ENCODE data around the gene PTPRM.

Gene PTPRM

GRCh38 chr18:8081267-8081666 lies 514.2 kb downstream of the PTPRM start:
- DNase-seq = no peak

GRCh38 chr18:8081872-8082553 lies 514.9 kb downstream of the PTPRM start:
- peak; percentile 32 to 74 for DNase-seq

- DNase-seq = peak in 1 of 2 experiments; percentile 54
These were observed 517.0 kb downstream of the PTPRM start for GRCh38 chr18:8084160-8084559.

GRCh38 chr18:8088626-8089025 lies 521.5 kb downstream of the PTPRM start:
- DNase-seq = no peak

GRCh38 chr18:8091035-8091434 lies 523.9 kb downstream of the PTPRM start:
- no peak for DNase-seq

- no peak for DNase-seq
These were observed 528.9 kb downstream of the PTPRM start for GRCh38 chr18:8095947-8096570.

- DNase-seq = no peak
These were observed 530.3 kb downstream of the PTPRM start for GRCh38 chr18:8097399-8097798.

GRCh38 chr18:8097927-8098326 lies 530.8 kb downstream of the PTPRM start:
- DNase-seq = peak; percentile 17 to 67

GRCh38 chr18:8106603-8107002 lies 539.5 kb downstream of the PTPRM start:
- no peak for DNase-seq

- DNase-seq = no peak
These were observed 540.3 kb downstream of the PTPRM start for GRCh38 chr18:8107426-8107825.

- DNase-seq = no peak
These were observed 547.4 kb downstream of the PTPRM start for GRCh38 chr18:8114480-8114879.

- DNase-seq = no peak
These were observed 549.4 kb downstream of the PTPRM start for GRCh38 chr18:8116341-8117005.

GRCh38 chr18:8117006-8117371 lies 549.9 kb downstream of the PTPRM start:
- DNase-seq = no peak

- no peak for DNase-seq
These were observed 554.0 kb downstream of the PTPRM start for GRCh38 chr18:8121101-8121500.

GRCh38 chr18:8121942-8122480 lies 554.9 kb downstream of the PTPRM start:
- DNase-seq = no peak

GRCh38 chr18:8124232-8125146 lies 557.4 kb downstream of the PTPRM start:
- DNase-seq = no peak

GRCh38 chr18:8130096-8130495 lies 563.0 kb downstream of the PTPRM start:
- DNase-seq = no peak

GRCh38 chr18:8133032-8133431 lies 565.9 kb downstream of the PTPRM start:
- DNase-seq = no peak

GRCh38 chr18:8133888-8134287 lies 566.8 kb downstream of the PTPRM start:
- DNase-seq = no peak

- no peak for DNase-seq
These were observed 572.0 kb downstream of the PTPRM start for GRCh38 chr18:8139127-8139527.

GRCh38 chr18:8139891-8140406 lies 572.8 kb downstream of the PTPRM start:
- no peak for DNase-seq

GRCh38 chr18:8140841-8141501 lies 573.9 kb downstream of the PTPRM start:
- no peak for DNase-seq

All from NCI-H2081 (cell line).